ENCODE data around the gene FPR1. TPM values are rescaled to one million over a fixed set of nuclear protein-coding genes. Genes with fewer than 3 reads are reported as not detected.
"Not testable (repeated sequence)": the region's sequence is repeated elsewhere in the genome, so short reads cannot be mapped to it uniquely, and the experiment has no call there.

Gene FPR1
- total RNA-seq, 2 donors from 2014 or later: 0.69 TPM; not detected in 1

GRCh38 chr19:51786646-51787494 is 35.2 kb upstream of the FPR1 start:
- Mint-ChIP-seq H3K4me1 (ENCODE audit: low read depth in 2 of 2) (no peaks in the 10 kb centered on the region), H3K4me3 (no peak overlapping the region), H3K36me3 (no peaks in the 10 kb centered on the region), H3K9me3 (peaks cover 4% of the 10 kb centered on the region), H3K27me3 (peaks cover 0 to 4% of the 10 kb centered on the region in 2 donors), H3K27ac (no peak overlapping the region)
- no peak for DNase-seq (ENCODE audit: low spot score)
- no peak for ATAC-seq

GRCh38 chr19:51784922-51785690 is 33.4 kb upstream of the FPR1 start:
- Mint-ChIP-seq H3K9me3 (peaks cover 4% of the 10 kb centered on the region), H3K4me1 (ENCODE audit: low read depth in 2 of 2) (no peaks in the 10 kb centered on the region), H3K36me3 (no peaks in the 10 kb centered on the region), H3K27me3 (peaks cover 2 to 7% of the 10 kb centered on the region in 2 donors), H3K27ac (no peak overlapping the region), H3K4me3 (no peak overlapping the region)
- DNase-seq (ENCODE audit: low spot score) (peak; percentile 68), ATAC-seq (peak; percentile 78 to 89)

- H3K36me3 Mint-ChIP-seq: no peaks in the 10 kb centered on the region
- H3K4me1 Mint-ChIP-seq (ENCODE audit: low read depth in 2 of 2): no peaks in the 10 kb centered on the region
- no peak overlapping the region for H3K27ac Mint-ChIP-seq
- no peak overlapping the region for H3K4me3 Mint-ChIP-seq
- DNase-seq (ENCODE audit: low spot score) (no peak), ATAC-seq (no peak)
- peaks cover 4% of the 10 kb centered on the region for H3K9me3 Mint-ChIP-seq
- H3K27me3 Mint-ChIP-seq: peaks cover 5 to 7% of the 10 kb centered on the region in 2 donors
These were observed 32.6 kb upstream of the FPR1 start for GRCh38 chr19:51784109-51784785.

GRCh38 chr19:51783372-51783771 is 31.7 kb upstream of the FPR1 start:
- ATAC-seq: no peak
- Mint-ChIP-seq H3K9me3 (peaks cover 4% of the 10 kb centered on the region), H3K4me1 (ENCODE audit: low read depth in 2 of 2) (no peaks in the 10 kb centered on the region), H3K27ac (no peak overlapping the region), H3K27me3 (peaks cover 7 to 8% of the 10 kb centered on the region in 2 donors), H3K4me3 (no peak overlapping the region), H3K36me3 (no peaks in the 10 kb centered on the region)
- no peak for DNase-seq (ENCODE audit: low spot score)

GRCh38 chr19:51781999-51782398 is 30.3 kb upstream of the FPR1 start:
- H3K4me1 Mint-ChIP-seq (ENCODE audit: low read depth in 2 of 2): peaks cover 4 to 9% of the 10 kb centered on the region in 2 donors
- no peaks in the 10 kb centered on the region for H3K9me3 Mint-ChIP-seq
- ATAC-seq (no peak), DNase-seq (ENCODE audit: low spot score) (no peak)
- H3K27me3 Mint-ChIP-seq: peaks cover 7 to 14% of the 10 kb centered on the region in 2 donors
- no peak overlapping the region for H3K27ac Mint-ChIP-seq
- no peak overlapping the region for H3K4me3 Mint-ChIP-seq
- no peaks in the 10 kb centered on the region for H3K36me3 Mint-ChIP-seq

- Mint-ChIP-seq H3K4me1 (ENCODE audit: low read depth in 2 of 2) (peaks cover 4 to 9% of the 10 kb centered on the region in 2 donors), H3K4me3 (no peak overlapping the region), H3K36me3 (peaks cover 5% of the 10 kb centered on the region), H3K27me3 (peaks cover 21 to 26% of the 10 kb centered on the region in 2 donors), H3K9me3 (peaks cover 3% of the 10 kb centered on the region), H3K27ac (no peak overlapping the region)
- ATAC-seq: no peak
- DNase-seq (ENCODE audit: low spot score): no peak
These were observed 28.6 kb upstream of the FPR1 start for GRCh38 chr19:51780270-51780669.

GRCh38 chr19:51779703-51780102 is 28.0 kb upstream of the FPR1 start:
- Mint-ChIP-seq H3K36me3 (peaks cover 5% of the 10 kb centered on the region), H3K27ac (no peak overlapping the region), H3K4me3 (no peak overlapping the region), H3K27me3 (peaks cover 26 to 31% of the 10 kb centered on the region in 2 donors), H3K4me1 (ENCODE audit: low read depth in 2 of 2) (peaks cover 4 to 9% of the 10 kb centered on the region in 2 donors), H3K9me3 (peaks cover 3% of the 10 kb centered on the region)
- DNase-seq (ENCODE audit: low spot score) (no peak), ATAC-seq (no peak)

GRCh38 chr19:51779181-51779580 is 27.5 kb upstream of the FPR1 start:
- peaks cover 28 to 31% of the 10 kb centered on the region in 2 donors for H3K27me3 Mint-ChIP-seq
- peaks cover 3% of the 10 kb centered on the region for H3K9me3 Mint-ChIP-seq
- no peak overlapping the region for H3K27ac Mint-ChIP-seq
- ATAC-seq: no peak
- H3K4me1 Mint-ChIP-seq (ENCODE audit: low read depth in 2 of 2): peaks cover 4 to 9% of the 10 kb centered on the region in 2 donors
- peaks cover 5% of the 10 kb centered on the region for H3K36me3 Mint-ChIP-seq
- no peak overlapping the region for H3K4me3 Mint-ChIP-seq
- DNase-seq (ENCODE audit: low spot score): no peak

- H3K27ac Mint-ChIP-seq: no peak overlapping the region
- DNase-seq (ENCODE audit: low spot score) (no peak), ATAC-seq (peak; percentile 53 to 71)
- peaks cover 3% of the 10 kb centered on the region for H3K9me3 Mint-ChIP-seq
- no peak overlapping the region for H3K4me3 Mint-ChIP-seq
- peaks cover 28 to 36% of the 10 kb centered on the region in 2 donors for H3K27me3 Mint-ChIP-seq
- H3K4me1 Mint-ChIP-seq (ENCODE audit: low read depth in 2 of 2): peaks cover 4 to 9% of the 10 kb centered on the region in 2 donors
- H3K36me3 Mint-ChIP-seq: peaks cover 5% of the 10 kb centered on the region
These were observed 26.1 kb upstream of the FPR1 start for GRCh38 chr19:51777570-51778462.

- peaks cover 25 to 38% of the 10 kb centered on the region in 2 donors for H3K27me3 Mint-ChIP-seq
- not testable (repeated sequence) for H3K4me3 Mint-ChIP-seq; H3K36me3 Mint-ChIP-seq; H3K27ac Mint-ChIP-seq; ATAC-seq; H3K4me1 Mint-ChIP-seq (ENCODE audit: low read depth in 2 of 2); DNase-seq (ENCODE audit: low spot score); H3K9me3 Mint-ChIP-seq
These were observed 24.9 kb upstream of the FPR1 start for GRCh38 chr19:51776561-51776960.

- DNase-seq (ENCODE audit: low spot score) (no peak), ATAC-seq (no peak)
- Mint-ChIP-seq H3K9me3 (peaks cover 3% of the 10 kb centered on the region), H3K27ac (no peak overlapping the region), H3K36me3 (peaks cover 9% of the 10 kb centered on the region), H3K27me3 (peaks cover 29 to 39% of the 10 kb centered on the region in 2 donors), H3K4me3 (no peak overlapping the region), H3K4me1 (ENCODE audit: low read depth in 2 of 2) (peaks cover 6 to 10% of the 10 kb centered on the region in 2 donors)
These were observed 21.3 kb upstream of the FPR1 start for GRCh38 chr19:51772977-51773376.

GRCh38 chr19:51771376-51772130 is 19.9 kb upstream of the FPR1 start:
- ATAC-seq: peak; percentile 63 to 71
- H3K4me3 Mint-ChIP-seq: peak overlapping the region; percentile 36

More at GRCh38 chr19:51771376-51772130, 19.9 kb upstream of the FPR1 start:
- H3K27me3 Mint-ChIP-seq: peaks cover 23 to 34% of the 10 kb centered on the region in 2 donors
- H3K36me3 Mint-ChIP-seq: peaks cover 6% of the 10 kb centered on the region
- H3K9me3 Mint-ChIP-seq: peaks cover under 1% of the 10 kb centered on the region
- no peak for DNase-seq (ENCODE audit: low spot score)
- peaks cover 5% of the 10 kb centered on the region in 2 donors for H3K4me1 Mint-ChIP-seq (ENCODE audit: low read depth in 2 of 2)
- H3K27ac Mint-ChIP-seq: peak overlapping the region in 1 of 2 donors; percentile 47
